ENCODE data around the gene CRYAB. TPM values are rescaled to one million over a fixed set of nuclear protein-coding genes. Genes with fewer than 3 reads are reported as not detected.

Gene CRYAB
- total RNA-seq, 4 donors from 2014 or later = 82.4 to 1,340 (median 304) TPM

- no peak for DNase-seq (ENCODE audit: low spot score)
- no peak for ATAC-seq (ENCODE audit: low FRiP score)
- no peak for TF ChIP-seq CTCF (IDR thresholded peaks at IDR 0.05)
Observed at GRCh38 chr11:111939836-111940604, 28.4 kb upstream of the CRYAB start.

GRCh38 chr11:111938687-111939160, 27.2 kb upstream of the CRYAB start:
- DNase-seq (ENCODE audit: low spot score) (no peak), ATAC-seq (ENCODE audit: low FRiP score) (no peak)
- TF ChIP-seq CTCF (IDR thresholded peaks at IDR 0.05) = no peak

GRCh38 chr11:111937844-111938243, 26.3 kb upstream of the CRYAB start:
- DNase-seq (ENCODE audit: low spot score) (no peak), ATAC-seq (ENCODE audit: low FRiP score) (no peak)
- no peak for TF ChIP-seq CTCF (IDR thresholded peaks at IDR 0.05)

GRCh38 chr11:111937461-111937769, 25.8 kb upstream of the CRYAB start:
- DNase-seq (ENCODE audit: low spot score) (no peak), ATAC-seq (ENCODE audit: low FRiP score) (no peak)
- TF ChIP-seq CTCF (IDR thresholded peaks at IDR 0.05) = no peak

GRCh38 chr11:111936040-111936540, 24.5 kb upstream of the CRYAB start:
- TF ChIP-seq CTCF (IDR thresholded peaks at IDR 0.05) = no peak
- DNase-seq (ENCODE audit: low spot score) (no peak), ATAC-seq (ENCODE audit: low FRiP score) (no peak)

GRCh38 chr11:111935317-111936039, 23.9 kb upstream of the CRYAB start:
- no peak for DNase-seq (ENCODE audit: low spot score)
- no peak for TF ChIP-seq CTCF (IDR thresholded peaks at IDR 0.05)
- ATAC-seq (ENCODE audit: low FRiP score) = peak; percentile 84
